Uterus (tissue), 4 donors: Measurements from ENCODE around the gene TINAGL1. TPM values are rescaled to one million over a fixed set of nuclear protein-coding genes. Genes with fewer than 3 reads are reported as not detected.

Experiments used
- DNase-seq, 2 donors: peaks; one replicate each; pipeline ENCODE4 v3.0.0-alpha.2; 2019 to 2020
- H3K27ac ChIP-seq, 2 donors: fragments of 200-600 bp; sonication (generic); 1 replicate in 1 of 2; 2 replicates in 1 of 2; pipeline ENCODE4 v1.5.1; 2016 to 2018
- H3K27me3 ChIP-seq, 2 donors: fragments of 200-600 bp; sonication (generic); one replicate each; pipeline ENCODE4 v1.5.1; 2018 to 2019; ENCODE audit warnings: control low read depth in 1 of 2
- H3K36me3 ChIP-seq, 2 donors: fragments of 200-600 bp; sonication (generic); one replicate each; pipeline ENCODE4 v1.5.1; 2019; ENCODE audit warnings: control low read depth in 1 of 2
- H3K4me1 ChIP-seq, 2 donors: fragments of 200-600 bp; sonication (generic); one replicate each; pipeline ENCODE4 v1.5.1; 2018 to 2019; ENCODE audit warnings: control low read depth in 1 of 2
- H3K4me3 ChIP-seq, 2 donors: fragments of 200-600 bp; sonication (generic); 1 replicate in 1 of 2; 2 replicates in 1 of 2; pipeline ENCODE4 v1.5.1; 2018 to 2019; ENCODE audit warnings: mild to moderate bottlenecking in 1 of 2
- H3K9me3 ChIP-seq, 2 donors: fragments of 200-600 bp; sonication (generic); one replicate each; pipeline ENCODE4 v1.5.1; 2019; ENCODE audit warnings: control low read depth in 1 of 2
- CTCF ChIP-seq, 4 experiments: fragments of 200-600 bp in 2 of 4; fragments of 450-650 bp in 2 of 4; sonication (generic) in 2 of 4; IDR thresholded peaks; one replicate each; pipeline ENCODE4 v1.5.1; 2016 to 2019; ENCODE audit warnings: antibody characterized with exemption in 4 of 4, mild to moderate bottlenecking in 2 of 4, moderate library complexity in 1 of 4
- POLR2A ChIP-seq, 2 donors: fragments of 450-650 bp; IDR thresholded peaks; one replicate each; pipeline ENCODE4 v1.6.1; 2016; ENCODE audit warnings: antibody characterized with exemption in 2 of 2, mild to moderate bottlenecking in 1 of 2, moderate library complexity in 1 of 2
- intact Hi-C: fragments of 100-400 bp; cut with DNase I; formaldehyde crosslinking; loops from one replicate; pipeline ENCODE4 v1.15.1; 2023; ENCODE audit warnings: low total_unique reads
- total RNA-seq, 4 donors: library from RNA; depleted of rRNA in 3 of 4; stranded (reverse); fragments of >200 nt in 3 of 4; gene quantifications; one replicate each; pipeline versions ENCODE4 v1.1.0 to v1.2.4, GENCODE V29; 2014 to 2023
- donor health status: DM: yes; HTN: yes; CAD: no.

Gene TINAGL1
- 100 to 1,000 TPM; 104 to 247 (median 182) TPM for total RNA-seq

- Histone ChIP-seq H3K4me1 (peaks cover 8 to 27% of the 10 kb centered on the region in 2 donors), H3K36me3 (no peaks in the 10 kb centered on the region), H3K9me3 (no peaks in the 10 kb centered on the region), H3K27ac (peak within 1 kb of the TSS; percentile 80 to 94), H3K27me3 (no peaks in the 10 kb centered on the region), H3K4me3 (peak within 1 kb of the TSS; percentile 48 to 82)
- intact Hi-C loops = no loop called here
- peak; percentile 62 to 70 for DNase-seq
- peak; percentile 87 to 90 for TF ChIP-seq POLR2A (IDR thresholded peaks at IDR 0.05)
- TF ChIP-seq CTCF (IDR thresholded peaks at IDR 0.05) = no peak
Observed at GRCh38 chr1:31576201-31576669, at the start of gene TINAGL1. TSS of gene TINAGL1 (plus strand) at chr1:31576515. CDS start at chr1:31577149, 634 bp downstream.

- H3K27ac ChIP-seq = no peak overlapping the region
- TF ChIP-seq CTCF (IDR thresholded peaks at IDR 0.05) (no peak), POLR2A (IDR thresholded peaks at IDR 0.05) (no peak)
- intact Hi-C loops = no loop called here
- H3K4me3 ChIP-seq = no peak overlapping the region
- no peaks in the 10 kb centered on the region for H3K27me3 ChIP-seq
- H3K4me1 ChIP-seq = no peaks in the 10 kb centered on the region
- no peaks in the 10 kb centered on the region for H3K36me3 ChIP-seq
- DNase-seq = no peak
- no peaks in the 10 kb centered on the region for H3K9me3 ChIP-seq
Observed at GRCh38 chr1:31529999-31530684, 46.2 kb upstream of the TINAGL1 start.

GRCh38 chr1:31531177-31531999 lies 44.9 kb upstream of the TINAGL1 start:
- Histone ChIP-seq H3K36me3 (no peaks in the 10 kb centered on the region), H3K4me3 (no peak overlapping the region)
- TF ChIP-seq CTCF (IDR thresholded peaks at IDR 0.05) (no peak), POLR2A (IDR thresholded peaks at IDR 0.05) (no peak)

GRCh38 chr1:31532173-31532572 lies 44.1 kb upstream of the TINAGL1 start:
- Histone ChIP-seq H3K9me3 (no peaks in the 10 kb centered on the region), H3K4me1 (no peaks in the 10 kb centered on the region), H3K27me3 (no peaks in the 10 kb centered on the region), H3K36me3 (no peaks in the 10 kb centered on the region), H3K4me3 (no peak overlapping the region), H3K27ac (no peak overlapping the region)
- TF ChIP-seq POLR2A (IDR thresholded peaks at IDR 0.05) (no peak), CTCF (IDR thresholded peaks at IDR 0.05) (no peak)
- DNase-seq = no peak
- intact Hi-C loops = no loop called here

More at GRCh38 chr1:31531177-31531999, 44.9 kb upstream of the TINAGL1 start:
- no peak for DNase-seq
- intact Hi-C loops = no loop called here
- H3K27me3 ChIP-seq = no peaks in the 10 kb centered on the region
- H3K9me3 ChIP-seq = no peaks in the 10 kb centered on the region
- H3K4me1 ChIP-seq = no peaks in the 10 kb centered on the region
- H3K27ac ChIP-seq = no peak overlapping the region

- Histone ChIP-seq H3K27ac (no peak overlapping the region), H3K9me3 (no peaks in the 10 kb centered on the region), H3K4me3 (no peak overlapping the region), H3K4me1 (no peaks in the 10 kb centered on the region), H3K27me3 (no peaks in the 10 kb centered on the region), H3K36me3 (no peaks in the 10 kb centered on the region)
- TF ChIP-seq CTCF (IDR thresholded peaks at IDR 0.05) (no peak), POLR2A (IDR thresholded peaks at IDR 0.05) (no peak)
- DNase-seq = no peak
- intact Hi-C loops = no loop called here
Observed at GRCh38 chr1:31535561-31535960, 40.8 kb upstream of the TINAGL1 start.
